WTC11 (cell line): Measurements from ENCODE around the gene NFYB.

Source experiments
- CREM ChIP-seq: sonication (generic); formaldehyde crosslinking; IDR thresholded peaks from 2 replicates; pipeline ENCODE4 v1.8.1; 2022; ENCODE audit warnings: mild to moderate bottlenecking, missing genetic modification reagents, moderate library complexity
- TF ChIP-seq, protein P1 (sequence below): fragments of 200-600 bp; IDR thresholded peaks from 2 replicates; pipeline ENCODE4 v1.8.0; 2022; ENCODE audit warnings: antibody characterized with exemption

DNA sequence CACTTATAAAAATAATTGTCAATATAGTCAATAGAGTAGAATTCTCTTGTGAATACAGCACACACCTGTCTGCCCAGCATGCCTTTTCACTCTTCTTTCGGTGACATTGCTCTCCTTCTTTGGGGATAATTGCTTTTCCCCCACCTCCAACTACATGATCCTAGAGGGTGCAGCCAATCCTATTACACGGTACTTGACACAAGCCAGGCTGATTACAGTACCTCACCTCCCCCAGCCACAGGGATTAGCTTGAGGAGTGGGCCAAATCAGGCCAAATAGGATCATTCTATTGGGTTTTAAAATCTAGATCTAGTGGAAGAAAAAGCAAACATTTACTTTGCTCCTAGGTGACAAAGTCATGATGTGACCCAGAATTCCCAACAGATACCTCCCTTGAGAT lies 16.8 kb upstream of the NFYB start:
- TF ChIP-seq, protein P1, sequence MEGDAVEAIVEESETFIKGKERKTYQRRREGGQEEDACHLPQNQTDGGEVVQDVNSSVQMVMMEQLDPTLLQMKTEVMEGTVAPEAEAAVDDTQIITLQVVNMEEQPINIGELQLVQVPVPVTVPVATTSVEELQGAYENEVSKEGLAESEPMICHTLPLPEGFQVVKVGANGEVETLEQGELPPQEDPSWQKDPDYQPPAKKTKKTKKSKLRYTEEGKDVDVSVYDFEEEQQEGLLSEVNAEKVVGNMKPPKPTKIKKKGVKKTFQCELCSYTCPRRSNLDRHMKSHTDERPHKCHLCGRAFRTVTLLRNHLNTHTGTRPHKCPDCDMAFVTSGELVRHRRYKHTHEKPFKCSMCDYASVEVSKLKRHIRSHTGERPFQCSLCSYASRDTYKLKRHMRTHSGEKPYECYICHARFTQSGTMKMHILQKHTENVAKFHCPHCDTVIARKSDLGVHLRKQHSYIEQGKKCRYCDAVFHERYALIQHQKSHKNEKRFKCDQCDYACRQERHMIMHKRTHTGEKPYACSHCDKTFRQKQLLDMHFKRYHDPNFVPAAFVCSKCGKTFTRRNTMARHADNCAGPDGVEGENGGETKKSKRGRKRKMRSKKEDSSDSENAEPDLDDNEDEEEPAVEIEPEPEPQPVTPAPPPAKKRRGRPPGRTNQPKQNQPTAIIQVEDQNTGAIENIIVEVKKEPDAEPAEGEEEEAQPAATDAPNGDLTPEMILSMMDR, result no peak
- no peak for TF ChIP-seq CREM
